HG02973 (cell line): ENCODE results near the gene ACOX3.
"Not testable (repeated sequence)": the region's sequence is repeated elsewhere in the genome, so short reads cannot be mapped to it uniquely, and the experiment has no call there.

Source experiments
- ATAC-seq: cut with Tn5 transposase; IDR thresholded peaks from one replicate; pipeline ENCODE4 v1.9.1; 2021; ENCODE audit warnings: moderate library complexity; ENCODE audit not compliant: unreplicated experiment

ACOX3 gene

DNA sequence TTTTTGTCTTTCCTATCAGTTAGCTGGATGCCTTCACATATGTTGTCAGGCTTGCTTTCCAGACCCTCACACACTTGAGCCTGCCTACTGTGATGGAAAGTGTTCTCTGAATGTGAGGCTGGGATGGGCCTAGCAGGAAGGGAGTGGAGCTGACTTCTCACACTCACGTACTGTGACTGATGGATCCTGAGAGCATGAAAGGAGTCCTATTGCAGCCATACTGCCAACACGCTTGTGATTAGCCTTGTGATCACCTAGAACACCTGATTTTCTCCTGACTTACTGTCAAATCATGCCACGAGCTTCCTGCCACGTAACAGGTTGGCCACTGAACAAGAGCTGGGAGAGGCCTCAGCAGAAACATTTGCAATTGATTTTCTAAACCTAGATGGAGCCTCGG lies 49.9 kb downstream of the ACOX3 start:
- ATAC-seq: no peak

DNA sequence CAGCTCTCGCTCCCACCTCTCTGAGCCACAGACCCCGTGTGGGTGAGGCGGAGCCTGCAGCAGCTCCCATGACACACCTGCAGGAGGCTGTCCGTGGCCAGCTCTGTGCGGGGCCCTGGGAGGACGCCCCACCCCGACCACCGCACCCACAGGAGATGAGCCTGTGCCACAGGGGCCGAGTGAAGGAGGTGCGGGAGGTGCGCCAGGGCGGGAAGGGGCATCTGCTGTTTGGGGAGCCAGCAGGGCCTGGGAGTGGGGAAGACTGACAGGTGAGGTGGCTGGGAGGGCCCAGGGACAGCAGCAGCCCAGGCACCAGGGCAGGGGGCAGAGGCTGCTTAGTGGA lies 52.0 kb downstream of the ACOX3 start:
- ATAC-seq: no peak

DNA sequence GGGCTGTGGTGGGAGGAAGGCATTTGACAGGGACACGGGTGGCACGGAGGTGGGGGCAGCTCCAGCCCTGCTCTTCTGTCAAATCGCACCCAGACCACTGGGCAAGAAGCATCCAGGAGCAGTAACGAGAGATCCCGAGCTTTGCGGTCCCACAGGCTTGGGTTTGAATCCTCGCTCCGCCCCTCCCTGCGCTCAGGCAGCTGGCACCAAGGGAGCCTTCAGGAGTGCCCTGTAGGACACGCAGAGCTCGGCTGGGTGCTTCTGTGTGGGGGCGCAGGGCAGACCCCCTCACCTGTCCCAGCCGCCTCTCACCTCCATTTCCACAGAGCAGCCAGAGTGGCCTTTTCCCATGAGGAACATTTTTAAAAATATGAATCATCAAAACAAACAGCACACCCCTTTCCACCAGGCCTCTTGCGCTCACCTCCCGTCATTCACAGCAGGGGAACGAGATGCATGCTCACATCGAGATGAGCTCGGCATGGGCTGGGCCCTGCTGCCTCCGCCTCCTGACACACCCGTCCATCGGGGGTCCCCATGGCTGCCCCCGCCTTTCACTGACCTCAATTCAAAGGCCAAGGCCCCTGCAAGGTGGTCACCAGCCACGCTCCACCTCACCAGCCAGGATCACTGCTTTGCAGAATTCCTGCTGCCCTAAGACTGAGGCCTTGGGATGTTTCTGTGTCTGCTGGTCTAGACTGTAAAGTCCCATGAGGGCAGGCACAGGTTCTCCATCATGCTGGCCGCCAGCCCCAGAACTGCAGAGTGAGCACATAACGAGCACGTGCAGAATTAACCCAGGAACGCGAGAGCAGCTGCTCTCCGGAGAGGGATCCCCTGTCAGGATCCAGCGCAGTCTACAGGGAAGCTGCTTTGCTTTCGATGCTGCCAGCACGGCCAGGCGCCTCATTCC lies 52.7 kb downstream of the ACOX3 start:
- ATAC-seq: no peak

DNA sequence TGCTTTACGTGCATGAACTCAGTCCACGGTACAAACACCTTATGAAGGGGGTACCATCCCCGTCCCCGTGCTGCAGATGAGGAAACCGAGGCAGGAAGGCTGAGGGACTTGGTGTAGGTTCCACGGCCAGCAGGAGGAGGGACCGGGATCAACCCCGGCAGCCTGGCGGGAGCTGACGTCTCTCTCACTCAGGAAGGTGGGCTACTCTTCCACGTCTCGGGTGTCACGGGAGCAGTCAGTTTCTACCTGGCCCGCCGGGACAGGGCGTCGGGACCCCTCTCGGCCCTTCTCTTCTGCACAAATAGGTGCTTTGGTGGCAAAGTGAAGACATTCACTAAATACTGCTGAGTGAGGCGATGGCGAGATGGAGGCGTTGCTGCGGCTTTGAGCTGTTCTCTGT lies 53.3 kb downstream of the ACOX3 start:
- ATAC-seq: no peak

DNA sequence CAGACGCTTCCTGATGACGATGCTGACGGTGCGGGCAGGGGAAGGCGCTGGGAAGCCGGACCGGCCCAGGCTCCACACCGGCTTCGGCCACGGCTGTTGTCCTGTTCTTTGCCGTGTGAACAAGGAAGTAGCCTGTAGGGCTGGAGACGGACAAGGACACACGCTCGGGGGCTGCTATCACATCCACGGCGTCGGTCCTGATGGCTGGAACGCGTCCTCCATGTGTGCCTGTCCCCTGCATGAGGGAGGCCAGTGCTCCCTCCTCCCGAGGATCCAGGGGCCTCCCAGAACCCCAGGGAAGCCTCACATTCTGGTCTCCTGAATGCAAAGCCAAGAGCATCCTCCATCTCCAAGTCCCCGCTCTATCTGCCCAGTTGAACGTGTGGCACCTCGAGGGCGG lies 53.8 kb downstream of the ACOX3 start:
- ATAC-seq: no peak

DNA sequence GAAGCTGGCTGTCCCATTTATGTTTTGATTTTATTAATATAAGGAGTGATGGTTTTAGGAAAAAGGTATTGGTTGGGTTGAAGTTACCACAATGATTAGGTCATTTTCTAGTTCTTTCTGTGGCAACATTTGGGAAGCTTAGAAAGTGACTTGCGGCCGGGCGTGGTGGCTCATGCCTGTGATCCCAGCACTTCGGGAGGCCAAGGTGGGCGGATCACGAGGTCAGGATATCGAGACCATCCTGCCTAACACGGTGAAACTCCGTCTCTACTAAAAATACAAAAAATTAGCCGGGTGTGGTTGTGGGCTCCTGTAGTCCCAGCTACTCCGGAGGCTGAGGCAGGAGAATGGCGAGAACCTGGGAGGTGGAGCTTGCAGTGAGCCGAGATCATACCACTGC lies 54.4 kb downstream of the ACOX3 start:
- ATAC-seq: not testable (repeated sequence)

DNA sequence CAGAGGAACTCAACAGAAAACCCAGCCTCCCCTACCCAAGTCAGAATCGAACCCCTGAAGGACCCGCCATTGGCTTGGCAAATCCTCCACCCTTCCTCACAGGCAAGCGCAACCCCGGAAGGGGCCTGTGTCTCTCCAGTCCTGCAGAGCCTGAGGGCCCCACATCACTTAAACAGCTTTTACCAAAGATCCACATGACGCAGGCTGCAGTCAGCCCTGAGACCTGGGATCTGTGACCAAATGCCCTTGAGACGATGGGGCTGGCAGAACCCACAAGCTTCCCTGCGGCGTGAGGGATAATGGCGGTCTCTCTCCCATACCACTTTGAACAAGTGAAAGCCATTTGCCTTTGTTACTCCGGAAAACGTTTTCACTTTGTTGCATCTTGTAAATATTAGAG lies 54.9 kb downstream of the ACOX3 start:
- ATAC-seq: no peak

DNA sequence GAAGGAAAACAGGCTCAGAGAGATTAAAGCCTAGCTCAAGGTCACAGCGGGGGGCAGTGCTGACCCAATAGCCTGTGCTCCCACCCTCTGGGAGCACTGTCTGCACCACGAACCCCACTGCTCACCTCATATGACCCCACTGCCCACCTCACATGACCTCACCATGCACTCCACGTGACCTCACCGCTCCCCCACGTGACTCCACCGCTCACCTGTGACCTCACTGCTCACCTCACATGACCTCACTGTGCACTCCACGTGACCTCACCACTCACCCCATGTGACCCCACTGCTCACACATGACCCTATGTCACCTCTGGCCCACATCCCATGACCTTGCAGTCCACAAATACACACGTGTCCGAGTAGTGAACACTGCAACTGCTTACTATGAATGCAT lies 55.4 kb downstream of the ACOX3 start:
- ATAC-seq: no peak

DNA sequence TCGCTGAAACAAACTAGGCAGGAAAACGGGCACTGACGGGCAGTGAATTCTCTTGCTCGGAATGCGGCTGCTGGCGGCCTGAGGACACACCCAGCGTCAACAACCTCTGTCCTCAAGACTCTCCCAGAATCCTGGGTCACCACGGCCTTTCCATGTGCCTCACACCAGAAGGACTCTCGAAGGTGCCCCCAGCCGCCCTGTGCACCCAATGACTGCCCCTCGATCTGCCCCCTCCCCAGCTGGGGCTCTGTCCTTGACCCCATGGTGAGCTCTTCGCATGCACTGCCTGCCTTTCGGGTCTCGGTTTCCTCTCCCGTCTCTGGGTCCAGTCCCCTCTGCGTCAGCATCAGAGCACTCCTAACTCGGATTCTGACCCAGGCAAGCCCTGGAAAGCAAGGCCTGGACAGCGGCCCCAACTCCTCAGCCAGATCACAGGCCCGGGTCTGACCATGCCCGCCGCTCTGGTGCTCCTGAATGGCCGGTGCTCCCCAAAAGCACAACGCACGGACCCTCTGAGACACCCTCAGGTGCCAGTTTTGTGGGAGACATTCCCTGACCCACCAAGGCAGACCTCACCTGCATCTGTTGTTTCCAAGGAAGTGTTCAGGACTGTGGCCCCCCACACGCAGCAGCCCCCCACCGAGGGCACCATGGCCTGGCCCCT lies 56.0 kb downstream of the ACOX3 start:
- no peak for ATAC-seq

DNA sequence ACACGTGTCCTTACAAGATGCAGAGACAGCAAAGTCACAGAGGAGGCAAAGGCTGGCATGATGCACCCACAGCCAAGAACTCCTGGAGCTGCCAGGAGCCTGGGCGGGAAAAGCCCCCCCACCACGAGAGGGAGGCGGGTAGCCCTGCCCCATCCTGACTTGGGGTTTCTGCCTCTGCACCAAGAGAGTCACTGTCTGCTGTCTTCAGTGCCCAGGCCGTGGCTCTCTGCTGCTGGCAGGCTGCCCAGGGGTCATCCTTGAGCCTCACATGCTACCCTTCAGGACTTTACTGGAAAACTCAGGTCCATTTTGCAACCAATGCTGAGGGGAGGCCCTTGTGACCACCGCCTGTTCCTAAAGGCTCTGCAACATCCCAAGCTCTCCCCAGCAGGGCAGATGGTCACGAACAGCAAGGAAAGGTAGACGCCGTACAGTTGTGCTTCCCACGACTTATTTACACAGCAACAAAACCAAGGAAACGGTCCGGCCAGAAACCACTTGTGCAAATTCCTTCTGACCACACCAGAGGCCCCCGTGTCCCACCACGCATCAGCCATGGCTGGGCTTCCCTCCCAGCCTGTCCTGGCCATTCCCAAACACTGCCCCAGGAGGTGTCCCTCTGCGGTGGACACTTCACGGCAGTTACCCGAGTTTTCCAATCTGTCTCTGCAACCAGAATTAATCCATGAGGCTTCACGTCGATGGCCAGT lies 56.9 kb downstream of the ACOX3 start:
- ATAC-seq: no peak

DNA sequence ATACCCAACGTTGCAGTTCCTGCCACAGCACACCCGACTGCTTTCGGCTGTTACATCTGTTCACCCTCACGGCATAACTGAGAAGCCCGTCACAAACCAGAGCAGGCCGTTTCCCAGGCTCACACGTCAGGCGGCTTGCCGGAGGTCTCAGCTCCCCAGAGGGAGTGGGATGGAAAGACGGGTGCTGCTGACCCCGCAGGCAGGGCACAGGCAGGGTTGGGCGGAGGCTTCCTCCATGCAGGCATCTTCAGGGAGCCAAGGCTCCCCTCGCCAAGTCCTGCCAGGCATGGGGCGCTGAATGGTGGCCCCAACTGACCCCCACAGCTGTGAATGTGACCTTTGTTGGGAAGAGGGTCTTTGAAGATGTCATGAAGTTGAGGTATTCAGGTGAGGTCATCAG lies 57.5 kb downstream of the ACOX3 start:
- no peak for ATAC-seq

DNA sequence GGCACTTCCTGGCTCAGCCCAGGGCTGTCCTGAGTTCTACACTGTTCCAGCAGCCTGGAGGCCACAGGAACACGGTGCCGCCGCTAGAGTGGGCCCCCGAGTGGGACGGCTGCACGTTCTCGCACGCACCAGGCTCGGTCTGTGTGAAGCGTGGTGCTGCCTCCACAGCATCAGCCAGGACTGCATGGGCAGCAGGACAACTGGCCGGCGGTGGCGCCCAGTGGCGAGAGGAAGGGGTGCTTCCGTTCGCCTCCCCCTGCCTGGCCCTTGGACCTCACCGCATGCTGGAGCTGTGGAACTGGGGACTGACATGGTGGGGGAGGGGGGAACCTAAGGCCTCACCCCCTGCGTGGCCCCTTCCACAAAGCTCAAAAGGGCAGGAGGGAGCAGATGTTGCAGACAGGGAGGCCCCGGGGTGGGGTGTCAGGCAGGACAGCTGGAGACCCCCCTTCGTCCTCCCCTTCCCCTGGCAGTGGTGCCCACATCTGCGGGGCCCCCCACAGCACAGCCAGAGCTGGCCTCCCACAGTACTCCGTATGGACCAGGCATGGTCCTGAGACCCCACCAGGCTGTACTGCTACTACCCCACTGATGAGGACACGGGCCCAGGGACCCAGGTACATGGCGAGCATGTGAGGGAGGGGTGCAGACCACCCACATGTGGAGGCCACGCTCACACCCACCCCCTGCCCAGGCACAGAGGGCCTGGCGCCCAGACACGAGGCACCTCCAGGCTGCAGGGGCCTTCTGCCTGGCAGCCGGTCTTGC lies 58.5 kb downstream of the ACOX3 start:
- ATAC-seq: no peak

DNA sequence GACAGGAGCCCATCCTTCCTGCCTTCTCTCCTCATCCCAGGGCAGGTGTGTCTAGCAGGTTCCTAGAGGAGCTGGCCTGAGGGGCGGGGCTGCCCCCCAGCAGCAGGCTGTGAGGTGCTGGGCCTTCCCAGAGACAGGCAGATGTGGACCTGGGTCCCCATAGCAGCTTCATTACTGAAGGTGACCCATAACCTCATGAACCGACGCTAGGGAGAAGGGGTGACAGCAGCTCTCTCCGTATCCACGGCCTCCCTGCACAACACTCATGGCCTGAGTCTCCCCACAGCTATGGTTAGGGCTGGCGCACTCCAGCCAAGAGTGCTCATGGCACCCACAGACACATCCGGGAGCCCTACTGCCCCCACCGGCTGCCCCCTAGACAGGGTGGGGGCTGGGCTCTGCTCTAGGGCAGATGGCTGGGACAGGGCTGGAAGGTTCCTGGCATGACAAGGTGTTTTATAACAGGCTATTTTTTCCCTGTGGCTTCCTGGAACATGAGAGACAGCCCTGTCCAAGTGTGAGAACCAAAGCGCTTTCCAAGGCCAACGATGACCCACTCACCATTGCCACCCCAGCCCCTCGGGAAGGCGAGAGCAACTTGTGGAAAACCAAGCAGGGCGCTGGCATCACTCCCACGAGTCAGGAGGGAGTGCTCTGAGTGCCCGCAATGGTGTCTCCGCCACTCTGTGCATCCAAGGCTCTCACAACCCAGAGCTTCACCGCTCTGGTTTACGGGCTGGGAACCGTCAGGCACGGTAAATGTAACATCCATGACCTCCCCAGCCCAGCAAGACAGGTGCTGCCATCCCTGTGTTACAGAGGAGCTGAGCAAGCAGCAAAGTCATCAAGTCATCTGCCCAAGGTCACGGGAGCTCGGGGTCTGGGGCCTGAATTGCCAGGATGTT lies 59.8 kb downstream of the ACOX3 start:
- ATAC-seq: no peak

DNA sequence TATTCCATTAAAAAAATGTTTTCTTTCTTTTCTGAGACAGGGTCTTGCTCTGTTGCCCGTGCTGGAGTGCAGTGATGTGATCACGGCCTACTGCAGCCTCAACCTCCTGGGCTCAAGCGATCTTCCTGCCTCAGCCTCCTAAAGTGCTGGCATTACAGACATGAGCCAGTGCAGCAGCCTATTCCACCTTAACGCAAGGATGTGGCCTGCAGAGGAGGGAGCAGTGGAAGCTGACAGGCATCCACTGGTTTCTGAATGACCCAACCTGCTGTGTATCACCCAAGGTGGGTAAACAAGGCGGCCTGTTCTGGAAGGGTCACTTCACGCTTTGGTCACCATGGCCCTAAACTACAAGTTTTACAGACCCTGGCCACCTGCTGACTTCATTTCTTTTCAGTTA lies 60.8 kb downstream of the ACOX3 start:
- no peak for ATAC-seq

DNA sequence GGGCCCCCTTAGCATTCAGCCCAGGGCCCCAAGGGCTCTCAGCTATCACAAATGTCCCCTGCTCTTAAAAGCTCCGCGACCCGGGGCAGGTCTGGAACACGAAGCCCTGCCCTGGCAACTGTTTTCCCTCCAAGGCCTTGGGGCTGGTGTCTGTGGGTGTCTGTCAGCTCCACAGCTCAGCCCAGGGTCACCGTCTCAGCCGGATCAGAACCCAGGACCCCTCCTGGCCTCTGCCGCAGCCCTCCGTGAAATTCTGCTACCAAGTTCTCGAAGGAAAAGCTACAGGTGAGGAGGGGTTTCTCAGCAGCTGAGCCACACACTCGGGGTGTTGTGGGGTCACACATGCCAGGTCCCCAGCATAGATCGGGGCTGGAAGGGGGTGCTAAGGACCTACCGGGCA lies 61.2 kb downstream of the ACOX3 start:
- ATAC-seq: no peak

DNA sequence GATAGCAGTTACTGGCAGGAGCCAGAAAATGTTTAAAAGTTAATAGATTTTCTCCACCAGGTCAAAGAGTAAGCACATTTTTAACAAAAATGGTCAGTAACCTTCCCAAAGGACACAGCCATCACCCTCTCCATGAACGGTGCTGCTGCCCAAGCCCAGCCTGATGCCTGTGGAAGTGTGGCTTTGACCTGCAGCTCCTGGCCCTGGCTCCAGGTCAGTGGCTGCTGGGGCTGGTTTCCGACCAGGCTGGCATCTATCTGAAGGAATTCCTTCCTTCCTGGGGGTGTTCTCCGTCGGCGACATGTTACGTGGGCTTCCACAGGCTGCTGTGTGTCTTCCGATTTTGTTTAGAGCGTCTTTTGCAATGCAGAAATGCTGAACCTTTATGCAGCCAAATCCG lies 61.7 kb downstream of the ACOX3 start:
- no peak for ATAC-seq

DNA sequence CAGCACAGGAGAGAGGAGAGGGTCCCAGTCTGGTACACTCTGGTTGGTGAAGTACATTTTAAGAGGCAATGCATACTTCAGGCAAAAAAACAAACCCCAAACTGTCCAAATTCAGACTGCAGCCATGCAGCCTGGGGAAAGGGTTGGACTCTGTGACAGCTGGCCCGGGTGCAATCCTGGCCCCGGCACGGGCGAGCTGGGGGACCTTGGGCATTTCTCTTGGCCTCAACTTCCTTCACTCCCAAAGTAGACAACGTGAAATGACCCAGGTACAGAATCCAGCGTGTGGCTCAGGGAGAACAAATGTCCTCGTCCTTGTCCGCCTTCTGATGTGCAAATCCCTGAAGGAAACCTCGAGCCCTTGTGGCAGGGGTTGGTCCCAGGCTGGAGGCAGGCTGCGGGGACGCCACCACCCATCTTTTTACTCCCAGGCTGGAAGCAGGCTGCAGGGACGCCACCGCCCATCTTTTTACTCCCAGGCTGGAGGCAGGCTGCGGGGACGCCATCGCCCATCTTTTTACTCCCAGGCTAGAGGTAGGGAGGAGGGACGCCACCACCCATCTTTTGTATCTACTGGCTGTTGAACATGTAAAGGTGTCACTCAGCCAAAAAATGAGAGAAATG lies 62.3 kb downstream of the ACOX3 start:
- ATAC-seq: no peak

DNA sequence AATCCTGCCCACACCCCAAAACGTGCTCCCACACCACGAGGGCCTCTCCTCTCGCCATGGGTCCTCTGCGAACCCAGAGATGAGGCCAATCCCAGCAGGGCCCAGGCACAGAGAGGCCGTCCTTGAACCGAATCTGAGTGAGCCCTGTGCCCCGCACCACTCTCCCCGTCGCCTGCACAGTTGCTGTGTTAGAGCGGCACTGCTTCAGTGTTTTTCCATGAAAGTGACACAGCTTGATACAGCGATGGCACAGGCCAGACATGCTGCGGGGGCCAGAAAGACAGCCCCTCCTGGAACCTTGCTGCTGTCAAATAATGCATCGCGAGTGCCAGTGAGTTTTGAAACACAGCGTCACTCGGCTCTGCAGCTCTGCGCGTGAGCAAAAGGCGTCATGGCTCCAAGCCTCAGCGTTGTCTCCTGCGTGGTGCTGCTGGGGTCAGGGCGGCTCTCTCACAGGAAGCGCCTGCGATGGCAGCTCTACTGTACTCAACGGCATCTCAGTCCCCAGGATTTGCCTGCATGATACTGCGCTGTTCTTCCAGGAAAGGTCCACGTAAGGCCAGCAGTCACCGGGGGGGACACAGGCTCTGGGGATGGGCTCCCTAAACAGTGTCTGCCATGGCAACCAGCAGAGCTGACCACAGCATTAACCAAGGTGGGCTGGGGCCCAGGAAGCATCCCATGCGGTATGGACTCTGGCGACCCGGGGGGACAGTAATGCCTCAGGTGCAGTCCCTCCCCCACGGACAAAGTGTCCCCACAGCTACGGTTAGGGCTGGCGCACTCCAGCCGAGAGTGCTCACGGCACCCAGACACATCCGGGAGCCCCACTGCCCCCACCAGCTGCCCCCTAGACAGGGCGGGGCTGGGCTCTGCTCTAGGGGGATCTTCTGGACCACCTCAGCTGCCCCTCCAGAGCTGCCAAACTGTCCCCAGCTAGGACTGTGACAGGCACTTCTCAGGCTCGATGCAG lies 63.1 kb downstream of the ACOX3 start:
- ATAC-seq: no peak
